HepG2 (cell line): ENCODE results near the gene LYRM7. TPM values are rescaled to one million over a fixed set of nuclear protein-coding genes. Genes with fewer than 3 reads are reported as not detected.
A peak's percentile ranks its signal among the peaks of the same experiment; 100 is the strongest.

Experiments
- ARID4A ChIP-seq: sonication (generic); formaldehyde crosslinking; IDR thresholded peaks from 2 replicates; pipeline ENCODE4 v1.5.0; 2020; ENCODE audit warnings: mild to moderate bottlenecking, missing genetic modification reagents, borderline replicate concordance
- CREM ChIP-seq, 2 experiments: sonication (generic) in 1 of 2; formaldehyde crosslinking in 1 of 2; IDR thresholded peaks; 2 replicates each; pipeline versions ENCODE4 v1.4.0 to v1.6.1; 2016 to 2020; ENCODE audit warnings: antibody characterized with exemption in 1 of 2, mild to moderate bottlenecking in 1 of 2, missing genetic modification reagents in 1 of 2
- DNMT1 ChIP-seq: sonication (generic); formaldehyde crosslinking; IDR thresholded peaks from 2 replicates; pipeline ENCODE4 v1.5.1; 2020; ENCODE audit warnings: mild to moderate bottlenecking, missing genetic modification reagents
- FOXK1 ChIP-seq: sonication (generic); formaldehyde crosslinking; IDR thresholded peaks from 2 replicates; pipeline ENCODE4 v1.4.0; 2020; ENCODE audit warnings: low read depth, missing genetic modification reagents, borderline replicate concordance
- HNF4A ChIP-seq: sonication (generic); formaldehyde crosslinking; IDR thresholded peaks from 2 replicates; pipeline ENCODE4 v1.4.0; 2020; ENCODE audit warnings: missing genetic modification reagents
- HNF4G ChIP-seq, 2 experiments: sonication (generic) in 1 of 2; formaldehyde crosslinking in 1 of 2; IDR thresholded peaks; 2 replicates each; pipeline versions ENCODE4 v1.4.0 to v1.6.1; 2011 to 2020; ENCODE audit warnings: borderline replicate concordance in 2 of 2, low read depth in 2 of 2, mild to moderate bottlenecking in 2 of 2, low read length in 1 of 2, missing genetic modification reagents in 1 of 2, moderate library complexity in 1 of 2
- KAT8 ChIP-seq: IDR thresholded peaks from 2 replicates; pipeline ENCODE4 v1.6.1; 2016; ENCODE audit warnings: missing genetic modification reagents, missing compliant biosample characterization
- NR2C2 ChIP-seq: sonication (generic); formaldehyde crosslinking; IDR thresholded peaks from 2 replicates; pipeline ENCODE4 v1.4.0; 2020; ENCODE audit warnings: missing genetic modification reagents, mild to moderate bottlenecking, moderate library complexity, borderline replicate concordance
- PATZ1 ChIP-seq: sonication (generic); formaldehyde crosslinking; IDR thresholded peaks from 2 replicates; pipeline ENCODE4 v1.4.0; 2020; ENCODE audit warnings: missing genetic modification reagents
- PHF21A ChIP-seq: sonication (generic); formaldehyde crosslinking; IDR thresholded peaks from 2 replicates; pipeline ENCODE4 v1.5.0; 2020; ENCODE audit warnings: mild to moderate bottlenecking, missing genetic modification reagents
- POLR2A ChIP-seq, 2 experiments: IDR thresholded peaks; 2 replicates each; pipeline ENCODE4 v1.6.1; 2011; ENCODE audit warnings: low read depth in 2 of 2, low read length in 2 of 2, mild to moderate bottlenecking in 1 of 2, moderate library complexity in 1 of 2; ENCODE audit not compliant: insufficient read depth in 1 of 2
- RBFOX2 ChIP-seq: fragments of 200-400 bp; formaldehyde crosslinking; IDR thresholded peaks from 2 replicates; pipeline ENCODE4 v1.6.1; 2017; ENCODE audit warnings: low read depth, mild to moderate bottlenecking, low read length
- SIN3A ChIP-seq: IDR thresholded peaks from 2 replicates; pipeline ENCODE4 v1.6.1; 2011; ENCODE audit warnings: low read depth, mild to moderate bottlenecking, control low read depth, low read length, borderline replicate concordance
- SOX13 ChIP-seq, 3 experiments: fragments of 450-650 bp in 1 of 3; sonication (generic) in 1 of 3; formaldehyde crosslinking in 1 of 3; IDR thresholded peaks in 2 of 3; conservative IDR thresholded peaks in 1 of 3; 2 replicates each; pipeline versions ENCODE4 v1.5.0 to v1.6.1; 2016 to 2020; ENCODE audit warnings: antibody characterized with exemption in 1 of 3, mild to moderate bottlenecking in 1 of 3, missing compliant biosample characterization in 1 of 3, missing genetic modification reagents in 1 of 3, moderate library complexity in 1 of 3
- ZFP91 ChIP-seq: sonication (generic); formaldehyde crosslinking; IDR thresholded peaks from 2 replicates; pipeline ENCODE4 v1.9.0; 2022; ENCODE audit warnings: missing genetic modification reagents, mild to moderate bottlenecking, borderline replicate concordance
- ZNF3 ChIP-seq: IDR thresholded peaks from 2 replicates; pipeline ENCODE4 v1.7.0; 2017; ENCODE audit warnings: inconsistent platforms
- ZSCAN30 ChIP-seq: sonication (generic); formaldehyde crosslinking; IDR thresholded peaks from 2 replicates; pipeline ENCODE4 v1.5.0; 2020; ENCODE audit warnings: mild to moderate bottlenecking, missing genetic modification reagents
- polyA plus RNA-seq, 8 experiments: library from polyadenylated mRNA; depleted of rRNA in 3 of 8; stranded (reverse) in 7 of 8; unstranded in 1 of 8; fragments of >200 nt; fragmentation: Illumina TruSeq in 4 of 8; extraction: Trizol in 4 of 8; gene quantifications; 2 replicates each; pipeline versions ENCODE4 v1.2.1 to v1.2.3, GENCODE V29; 2011 to 2016; ENCODE audit warnings: low read depth in 4 of 8, missing spikeins in 1 of 8, mixed read lengths in 1 of 8; ENCODE audit not compliant: insufficient read depth in 1 of 8
- total RNA-seq, 5 experiments: library from RNA; depleted of rRNA; stranded (reverse); fragments of >200 nt; fragmentation: Illumina TruSeq; extraction: Trizol; gene quantifications; 2 replicates each; pipeline ENCODE4 v1.2.3, GENCODE V29; 2016; ENCODE audit warnings: low read depth in 1 of 5

LYRM7 gene
- total and polyA plus RNA-seq, 2 of the 13 experiments (the other 11 are each of a cell fraction or from before 2014, with no cell fraction given), result 3.0 to 5.5 TPM

- TF ChIP-seq POLR2A (IDR thresholded peaks at IDR 0.05; ENCODE audit: insufficient read depth in 1 of 2, low read depth in 2 of 2, low read length in 2 of 2) (peak in 1 of 2 experiments; percentile 14; a peak in 1 of 4 replicates), CREM (IDR thresholded peaks at IDR 0.05) (peak; percentile 53; the same call in 1 of the 2 replicates), CREM (CRISPR knock-in tag; IDR thresholded peaks at IDR 0.05) (no peak), NR2C2 (no peak), ZFP91 (0 out of 2 replicates have a peak, but pooled peaks have one; percentile 11), KAT8 (CRISPR knock-in tag) (peak; percentile 52; the same call in 1 of the 2 replicates), PHF21A (CRISPR knock-in tag) (peak; percentile 58; the same call in 1 of the 2 replicates), ARID4A (CRISPR knock-in tag) (peak; percentile 28; the same call in 1 of the 2 replicates), FOXK1 (CRISPR knock-in tag) (peak; percentile 29; the same call in 1 of the 2 replicates), ZNF3 (CRISPR knock-in tag) (no peak), HNF4A (CRISPR knock-in tag) (peak; percentile 92), HNF4G (IDR thresholded peaks at IDR 0.05; ENCODE audit: borderline replicate concordance, low read depth, low read length) (peak; percentile 95), HNF4G (CRISPR knock-in tag; IDR thresholded peaks at IDR 0.05; ENCODE audit: borderline replicate concordance, low read depth) (no peak; the same call in 1 of the 2 replicates), ZSCAN30 (CRISPR knock-in tag) (no peak), SIN3A (peak; percentile 40; the same call in 1 of the 2 replicates), SOX13 (IDR thresholded peaks at IDR 0.05) (no peak), SOX13 (CRISPR knock-in tag; conservative IDR thresholded peaks at IDR 0.05 in 1 of 2, IDR thresholded peaks at IDR 0.05 in 1 of 2) (peak in 1 of 2 experiments; percentile 56; a peak in 2 of 4 replicates), PATZ1 (peak; percentile 82), RBFOX2 (peak; percentile 64), DNMT1 (no peak)
These were observed 7.2 kb upstream of the LYRM7 start (continued) for GRCh38 chr5:131163276-131164119.
